GM12872 (cell line): Measurements from ENCODE around the gene ZNF784.

ENCODE experiments used
- CTCF ChIP-seq: IDR thresholded peaks from 3 replicates; pipeline ENCODE4 v1.5.1; 2011; ENCODE audit warnings: low read depth, mild to moderate bottlenecking, low read length, moderate library complexity; ENCODE audit not compliant: insufficient read depth

The ZNF784 gene

GRCh38 chr19:55586976-55587668, 37.2 kb downstream of the ZNF784 start:
- TF ChIP-seq CTCF, result no peak

GRCh38 chr19:55585658-55586339, 38.6 kb downstream of the ZNF784 start:
- no peak for TF ChIP-seq CTCF

GRCh38 chr19:55584871-55585270, 39.5 kb downstream of the ZNF784 start:
- no peak for TF ChIP-seq CTCF

GRCh38 chr19:55581823-55582223, 42.5 kb downstream of the ZNF784 start:
- no peak for TF ChIP-seq CTCF

- TF ChIP-seq CTCF, result no peak
Measured at GRCh38 chr19:55581145-55581822, 43.1 kb downstream of the ZNF784 start.

GRCh38 chr19:55580628-55581144, 43.7 kb downstream of the ZNF784 start, which contains the start of gene ZNF579:
TSS of gene ZNF579 (minus strand) at chr19:55580848. CDS start at chr19:55579639, 1,209 bp downstream.
- no peak for TF ChIP-seq CTCF
